GM23338 (cell line): Measurements from ENCODE around the gene RNF223. TPM values are rescaled to one million over a fixed set of nuclear protein-coding genes. Genes with fewer than 3 reads are reported as not detected.

Experiments
- ATAC-seq: fragments of 200-7000 bp; cut with Tn5 transposase; 3 replicates; pipeline ENCODE4 v1.9.1; 2020
- DNase-seq: peaks from one replicate; pipeline ENCODE4 v3.0.0-alpha.2; 2015; ENCODE audit warnings: low spot score
- H2AFZ ChIP-seq: fragments of 200-600 bp; sonication (generic); 2 replicates; pipeline ENCODE4 v1.8.0; 2016; ENCODE audit warnings: antibody characterized with exemption, mild to moderate bottlenecking, moderate library complexity
- H3F3A ChIP-seq: fragments of 200-600 bp; sonication (generic); replicated peaks from 2 replicates; pipeline ENCODE4 v1.8.0; 2017; ENCODE audit warnings: antibody characterized with exemption, mixed run types, low read depth
- H3K27ac ChIP-seq: fragments of 200-600 bp; sonication (generic); 2 replicates; pipeline ENCODE4 v1.6.1; 2016; ENCODE audit warnings: low read depth
- H3K27me3 ChIP-seq: fragments of 200-600 bp; sonication (generic); 2 replicates; pipeline ENCODE4 v1.8.0; 2016; ENCODE audit warnings: mild to moderate bottlenecking, mixed run types, moderate library complexity; ENCODE audit not compliant: insufficient read depth
- H3K36me3 ChIP-seq: fragments of 200-600 bp; sonication (generic); 2 replicates; pipeline ENCODE4 v1.8.0; 2016; ENCODE audit warnings: mild to moderate bottlenecking; ENCODE audit not compliant: insufficient read depth
- H3K4me1 ChIP-seq: fragments of 200-600 bp; sonication (generic); 2 replicates; pipeline ENCODE4 v1.8.0; 2016; ENCODE audit warnings: mild to moderate bottlenecking, moderate library complexity; ENCODE audit not compliant: insufficient read depth
- H3K4me2 ChIP-seq: fragments of 200-600 bp; sonication (generic); 2 replicates; pipeline ENCODE4 v1.7.1; 2017; ENCODE audit warnings: mixed run types
- H3K4me3 ChIP-seq: fragments of 200-600 bp; sonication (generic); 2 replicates; pipeline ENCODE4 v1.6.1; 2016; ENCODE audit warnings: mixed run types
- H3K79me2 ChIP-seq: fragments of 200-600 bp; sonication (generic); replicated peaks from 2 replicates; pipeline ENCODE4 v1.8.0; 2017; ENCODE audit warnings: mild to moderate bottlenecking; ENCODE audit not compliant: insufficient read depth
- H3K9me2 ChIP-seq: fragments of 200-600 bp; sonication (generic); 2 replicates; pipeline ENCODE4 v1.8.0; 2017; ENCODE audit not compliant: insufficient read depth
- H4K20me1 ChIP-seq: fragments of 200-600 bp; sonication (generic); replicated peaks from 2 replicates; pipeline ENCODE4 v1.8.0; 2017; ENCODE audit warnings: mild to moderate bottlenecking; ENCODE audit not compliant: insufficient read depth
- H3K27ac Mint-ChIP-seq: 2 replicates; pipeline ENCODE4 v1.8.0; 2020; ENCODE audit warnings: inconsistent platforms, mild to moderate bottlenecking, moderate library complexity, mixed read lengths
- H3K27me3 Mint-ChIP-seq: 3 replicates; pipeline ENCODE4 v1.8.0; 2022; ENCODE audit warnings: low read depth, mild to moderate bottlenecking, moderate library complexity, mixed read lengths, inconsistent platforms; ENCODE audit not compliant: insufficient read depth, poor library complexity
- H3K36me3 Mint-ChIP-seq: 3 replicates; pipeline ENCODE4 v1.8.0; 2021; ENCODE audit warnings: low read depth, mild to moderate bottlenecking, inconsistent platforms, moderate library complexity, mixed read lengths
- H3K4me1 Mint-ChIP-seq: 3 replicates; pipeline ENCODE4 v1.8.0; 2020; ENCODE audit warnings: mild to moderate bottlenecking, inconsistent platforms, mixed read lengths
- H3K4me3 Mint-ChIP-seq: 3 replicates; pipeline ENCODE4 v1.8.0; 2021; ENCODE audit warnings: moderate library complexity, mild to moderate bottlenecking, inconsistent platforms, mixed read lengths
- H3K9me3 Mint-ChIP-seq: 3 replicates; pipeline ENCODE4 v1.8.0; 2020; ENCODE audit warnings: moderate library complexity, mild to moderate bottlenecking, inconsistent platforms, mixed read lengths
- CREB1 ChIP-seq: fragments of 250-450 bp; sonication (Bioruptor Pico); IDR thresholded peaks from 2 replicates; pipeline ENCODE4 v1.5.0; 2020; ENCODE audit warnings: low read depth, mild to moderate bottlenecking, moderate library complexity
- CTCF ChIP-seq, 2 experiments: fragments of 200-600 bp in 1 of 2; sonication (generic) in 1 of 2; conservative IDR thresholded peaks; 2 replicates each; pipeline versions ENCODE4 v1.5.1 to v1.6.1; 2016 to 2017; ENCODE audit warnings: antibody characterized with exemption in 2 of 2, low read depth in 2 of 2, mild to moderate bottlenecking in 2 of 2, moderate library complexity in 1 of 2
- ETS1 ChIP-seq: IDR thresholded peaks from 2 replicates; pipeline ENCODE4 v1.6.1; 2016; ENCODE audit warnings: antibody characterized with exemption
- EZH2 ChIP-seq: fragments of 200-600 bp; sonication (generic); IDR thresholded peaks from one replicate; pipeline ENCODE4 v1.8.0; 2017; ENCODE audit warnings: antibody characterized with exemption, mild to moderate bottlenecking, low read depth; ENCODE audit not compliant: unreplicated experiment
- EZH2phosphoT487 ChIP-seq: fragments of 200-600 bp; sonication (generic); IDR thresholded peaks from one replicate; pipeline ENCODE4 v1.8.1; 2018; ENCODE audit warnings: antibody characterized with exemption; ENCODE audit not compliant: unreplicated experiment
- JUNB ChIP-seq: IDR thresholded peaks from one replicate; pipeline ENCODE4 v1.6.1; 2016; ENCODE audit warnings: antibody characterized with exemption; ENCODE audit not compliant: unreplicated experiment
- NANOG ChIP-seq: IDR thresholded peaks from 2 replicates; pipeline ENCODE4 v1.6.1; 2016; ENCODE audit warnings: antibody characterized with exemption, borderline replicate concordance
- POLR2AphosphoS5 ChIP-seq: IDR thresholded peaks from 2 replicates; pipeline ENCODE4 v1.6.1; 2016; ENCODE audit warnings: antibody characterized with exemption, low read depth
- REST ChIP-seq: IDR thresholded peaks from one replicate; pipeline ENCODE4 v1.6.1; 2018; ENCODE audit warnings: antibody characterized with exemption; ENCODE audit not compliant: unreplicated experiment
- STAT1 ChIP-seq: IDR thresholded peaks from one replicate; pipeline ENCODE4 v1.6.1; 2016; ENCODE audit warnings: antibody characterized with exemption; ENCODE audit not compliant: unreplicated experiment
- ZNF114 ChIP-seq: fragments of 250-450 bp; sonication (Bioruptor Pico); IDR thresholded peaks from 2 replicates; pipeline ENCODE4 v1.5.0; 2020; ENCODE audit warnings: mild to moderate bottlenecking, moderate library complexity
- ZNF331 ChIP-seq: fragments of 250-450 bp; sonication (Bioruptor Pico); IDR thresholded peaks from 2 replicates; pipeline ENCODE4 v1.5.0; 2020; ENCODE audit warnings: low read depth, mild to moderate bottlenecking, moderate library complexity
- ZNF462 ChIP-seq: fragments of 250-450 bp; sonication (Bioruptor Pico); IDR thresholded peaks from 2 replicates; pipeline ENCODE4 v1.5.0; 2020; ENCODE audit warnings: mild to moderate bottlenecking, moderate library complexity
- polyA plus RNA-seq: library from polyadenylated mRNA; unstranded; fragments of >200 nt; fragmentation: Nextera tagmentation; extraction: Ambion mirVana; gene quantifications from 2 replicates; pipeline ENCODE4 v1.2.1, GENCODE V29; 2016
- total RNA-seq: library from RNA; depleted of rRNA; stranded (reverse); fragments of >200 nt; shearing (Covaris generic); gene quantifications from 2 replicates; pipeline ENCODE4 v1.2.3, GENCODE V29; 2014

The RNF223 gene
- total and polyA plus RNA-seq, 2 experiments from 2014 or later: not detected

GRCh38 chr1:1045129-1045528 lies 29.0 kb downstream of the RNF223 start (continued):
- no peak for TF ChIP-seq JUNB
- no peak for TF ChIP-seq NANOG
- no peak for TF ChIP-seq STAT1

GRCh38 chr1:1044455-1045078 lies 29.5 kb downstream of the RNF223 start:
- Mint-ChIP-seq H3K27me3 (peaks cover 15% of the 10 kb centered on the region), H3K4me1 (peaks cover 3% of the 10 kb centered on the region; the same call in 2 of the 3 replicates), H3K27ac (no peak overlapping the region), H3K9me3 (no peaks in the 10 kb centered on the region), H3K36me3 (peaks cover 18% of the 10 kb centered on the region), H3K4me3 (no peak overlapping the region; the same call in 2 of the 3 replicates)
- H2AFZ ChIP-seq: no peak overlapping the region
- no peaks in the 10 kb centered on the region for H3K79me2 ChIP-seq
- H3K4me2 ChIP-seq: no peak overlapping the region
- ATAC-seq (no peak), DNase-seq (no peak)
- peaks cover 4% of the 10 kb centered on the region; the same call in 1 of the 2 replicates for H4K20me1 ChIP-seq
- H3K27ac ChIP-seq: no peak overlapping the region
- H3K4me3 ChIP-seq: no peak overlapping the region
- H3K9me2 ChIP-seq: no peaks in the 10 kb centered on the region
- peaks cover 9% of the 10 kb centered on the region for H3K27me3 ChIP-seq
- H3K4me1 ChIP-seq: peaks cover 3% of the 10 kb centered on the region; the same call in 1 of the 2 replicates
- H3K36me3 ChIP-seq: no peaks in the 10 kb centered on the region
- H3F3A ChIP-seq: no peaks in the 10 kb centered on the region
- no peak for TF ChIP-seq JUNB
- no peak for TF ChIP-seq POLR2AphosphoS5
- TF ChIP-seq EZH2phosphoT487: no peak
- TF ChIP-seq ETS1: no peak
- no peak for TF ChIP-seq REST
- TF ChIP-seq ZNF114 (CRISPR knock-in tag): no peak
- TF ChIP-seq ZNF462: no peak
- no peak for TF ChIP-seq ZNF331 (CRISPR knock-in tag)
- no peak for TF ChIP-seq EZH2
- TF ChIP-seq CREB1: no peak
- TF ChIP-seq NANOG: no peak
- TF ChIP-seq CTCF (conservative IDR thresholded peaks at IDR 0.05; ENCODE audit: low read depth in 2 of 2): no peak
